HCEC 1CT (cell line): Measurements from ENCODE around the gene AUP1.
A peak's percentile ranks its signal among the peaks of the same experiment; 100 is the strongest.

Experiments used
- DNase-seq: peaks from one replicate; pipeline ENCODE4 v3.0.0-alpha.2; 2017

Gene AUP1

DNA sequence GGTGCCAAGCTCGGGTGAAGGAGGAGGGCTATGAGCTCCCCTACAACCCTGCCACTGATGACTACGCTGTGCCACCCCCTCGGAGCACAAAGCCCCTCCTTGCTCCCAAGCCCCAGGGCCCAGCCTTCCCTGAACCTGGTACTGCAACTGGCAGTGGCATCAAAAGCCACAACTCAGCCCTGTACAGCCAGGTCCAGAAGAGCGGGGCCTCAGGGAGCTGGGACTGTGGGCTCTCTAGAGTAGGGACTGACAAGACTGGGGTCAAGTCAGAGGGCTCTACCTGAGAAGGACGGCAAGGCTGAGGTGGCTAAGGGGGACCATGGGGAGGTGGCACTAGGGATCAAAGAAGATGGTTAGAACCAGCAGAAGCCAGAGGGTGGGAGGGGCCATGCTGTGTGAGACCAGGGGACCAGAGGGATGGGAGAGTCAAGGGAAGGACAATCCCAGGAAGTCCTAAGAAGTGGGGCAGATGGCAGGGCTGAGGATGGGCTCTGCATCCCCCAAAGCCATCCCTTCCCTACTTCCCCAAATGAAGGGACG lies 27.4 kb upstream of the AUP1 start:
- DNase-seq, result no peak

DNA sequence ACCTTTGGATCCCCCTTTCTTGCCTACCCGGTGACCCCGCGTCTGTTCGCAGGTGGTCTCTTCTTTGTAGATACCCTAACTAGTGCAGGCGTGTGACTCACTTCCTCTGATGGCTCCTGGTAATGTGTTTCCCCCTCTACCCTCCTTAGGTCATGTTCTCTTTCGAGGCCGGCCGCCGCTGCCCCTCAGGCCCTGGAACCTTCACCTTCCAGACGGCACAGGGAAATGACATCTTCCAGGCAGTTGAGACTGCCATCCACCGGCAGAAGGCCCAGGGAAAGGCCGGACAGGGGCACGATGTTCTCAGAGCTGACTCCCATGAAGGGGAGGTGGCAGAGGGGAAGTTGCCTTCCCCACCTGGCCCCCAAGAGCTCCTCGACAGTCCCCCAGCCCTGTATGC lies 26.7 kb upstream of the AUP1 start:
- DNase-seq, result no peak

GRCh38 chr2:74555610-74556103 lies 26.2 kb upstream of the AUP1 start:
- DNase-seq, result no peak

DNA sequence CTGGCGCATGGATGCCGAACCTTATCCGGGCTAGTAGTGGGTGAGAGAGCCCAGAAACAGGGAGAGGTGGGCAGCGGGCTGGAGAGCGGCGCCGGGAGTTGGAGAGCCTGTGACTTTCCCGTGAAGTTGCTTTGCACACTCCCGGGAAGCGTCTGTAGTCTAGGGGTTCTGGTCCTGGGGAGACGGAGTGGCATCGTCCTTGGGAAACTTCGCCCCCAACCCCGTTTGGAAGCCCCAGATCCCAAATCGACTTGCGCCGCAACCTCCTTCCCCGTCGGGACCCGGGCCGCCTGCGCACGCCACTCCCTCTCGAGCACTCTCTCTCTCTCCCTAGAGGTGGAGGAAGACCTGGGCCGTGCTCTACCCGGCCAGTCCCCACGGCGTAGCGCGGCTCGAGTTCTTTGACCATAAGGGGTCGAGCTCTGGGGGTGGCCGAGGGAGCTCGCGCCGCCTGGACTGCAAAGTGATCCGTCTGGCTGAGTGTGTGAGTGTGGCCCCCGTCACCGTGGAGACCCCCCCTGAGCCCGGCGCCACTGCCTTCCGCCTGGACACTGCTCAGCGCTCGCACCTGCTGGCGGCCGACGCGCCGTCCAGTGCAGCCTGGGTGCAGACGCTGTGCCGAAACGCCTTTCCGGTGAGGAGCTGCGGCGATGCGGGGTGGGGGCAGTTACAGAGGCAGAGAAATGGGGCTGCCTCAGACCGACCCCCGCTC lies 25.5 kb upstream of the AUP1 start:
- DNase-seq, result peak; percentile 13

- DNase-seq, result peak; percentile 90
Observed at GRCh38 chr2:74553892-74554819, 24.6 kb upstream of the AUP1 start, which contains the start of the genes DOK1 and LOXL3. DOK1 (plus strand) TSS chr2:74554720; CDS start chr2:74554755, 35 bp downstream. LOXL3 (minus strand) TSS chr2:74553942; CDS start chr2:74552634, 1,308 bp downstream.

DNA sequence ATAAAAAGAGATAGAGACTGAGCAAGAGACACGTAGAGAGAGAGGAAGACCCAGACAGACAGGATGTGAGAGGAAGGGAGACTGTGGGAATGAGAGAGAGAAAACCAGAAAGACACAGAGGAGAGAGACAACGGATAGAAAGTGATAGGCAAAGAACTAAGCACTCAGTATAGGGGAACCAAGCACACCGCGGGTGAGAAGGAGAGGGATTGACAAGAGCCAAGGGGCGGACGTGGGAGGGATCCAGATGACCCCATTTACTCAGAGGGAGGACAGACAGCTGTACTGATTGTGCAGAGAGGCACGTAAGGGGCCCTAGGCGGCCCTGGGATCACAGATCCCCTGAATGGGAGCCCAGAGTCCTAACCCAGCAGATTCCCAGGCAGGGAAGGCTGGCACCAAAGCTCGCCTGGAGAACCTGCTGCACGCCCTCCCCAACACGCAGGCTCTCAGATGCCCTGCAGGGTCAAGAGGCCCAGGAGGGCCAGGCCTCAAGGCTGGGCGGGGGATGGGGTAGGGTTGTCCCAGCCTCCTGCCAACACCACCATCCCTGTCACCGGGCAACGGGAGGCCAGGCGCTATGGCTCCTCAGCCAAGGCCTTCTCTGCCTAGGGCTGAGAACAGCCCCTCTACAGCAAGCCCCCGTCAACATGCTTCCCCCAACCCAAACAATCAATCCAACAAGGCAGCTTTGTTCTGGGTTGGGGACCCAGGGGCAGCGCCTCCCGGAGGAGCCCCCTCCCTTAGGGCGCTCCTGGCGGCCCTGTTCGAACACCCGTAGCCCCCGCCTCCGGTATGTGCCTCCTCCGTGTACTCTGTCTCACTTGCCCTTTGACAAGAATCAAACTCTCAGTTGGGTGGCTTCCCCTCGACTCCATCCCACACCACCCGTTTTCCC lies 23.7 kb upstream of the AUP1 start:
- no peak for DNase-seq

DNA sequence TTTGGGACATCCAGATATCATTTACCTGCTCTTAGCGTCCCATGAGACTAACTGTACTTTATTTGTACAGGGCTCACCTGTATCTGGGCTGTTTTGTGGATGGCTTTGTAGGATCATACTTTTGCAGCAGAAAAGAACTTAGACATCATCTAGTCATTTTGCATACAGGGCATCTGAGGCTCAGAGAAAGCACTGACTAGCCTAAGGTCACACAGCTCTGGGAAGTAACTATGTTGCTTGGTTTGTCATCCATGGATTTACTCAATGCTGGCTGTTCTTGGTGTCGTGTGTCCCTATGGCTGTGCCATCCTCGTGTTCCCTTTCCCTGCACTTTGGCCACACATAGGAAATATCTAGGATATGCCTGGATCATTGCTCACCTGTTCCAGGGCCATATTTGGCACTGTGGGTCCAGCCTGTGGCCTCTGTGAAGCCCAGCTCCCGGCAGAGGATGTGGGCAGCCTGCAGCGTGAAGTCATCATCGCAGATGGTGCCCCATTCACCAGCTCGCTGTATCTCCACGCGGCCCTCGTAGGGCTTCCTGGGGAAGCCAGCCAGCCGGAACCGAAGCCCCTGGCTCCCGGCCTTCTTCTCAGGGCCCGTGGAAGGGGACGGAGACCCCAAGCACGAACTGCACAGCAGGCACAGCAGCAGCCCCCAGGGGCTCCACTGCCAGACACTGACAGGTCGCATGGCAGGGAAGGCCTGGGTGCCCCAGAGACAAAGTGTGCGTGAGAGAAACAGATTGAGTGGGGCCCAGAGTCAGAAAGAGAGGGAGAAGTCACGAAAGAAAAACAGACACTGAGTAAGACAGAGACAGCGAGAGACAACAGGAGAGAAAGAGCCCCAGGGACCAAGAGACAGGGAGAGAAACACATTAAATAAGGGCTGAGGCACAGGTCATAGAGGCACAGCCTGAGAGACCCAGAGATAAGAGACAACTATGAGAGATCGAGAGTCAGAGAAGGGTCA lies 22.7 kb upstream of the AUP1 start:
- no peak for DNase-seq

DNA sequence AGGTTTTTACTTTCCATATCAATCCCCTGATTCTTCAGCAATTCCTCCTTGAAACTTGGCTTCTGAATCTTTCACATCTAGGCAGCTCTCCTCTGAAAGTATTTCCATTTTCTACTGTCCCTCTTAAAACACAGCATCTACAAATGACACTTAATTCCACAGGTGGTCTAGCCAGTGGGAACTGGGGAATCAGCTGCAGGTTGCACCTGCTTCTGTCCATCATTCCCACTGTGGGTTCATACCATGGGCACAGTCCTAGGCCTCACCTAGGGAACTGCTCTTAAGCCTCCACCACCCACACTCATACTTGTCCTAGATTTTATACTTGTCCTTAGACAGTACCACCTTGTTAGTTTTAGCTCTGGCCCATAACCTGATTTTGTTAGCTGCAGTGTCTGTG lies 22.0 kb upstream of the AUP1 start:
- DNase-seq, result no peak

GRCh38 chr2:74550231-74550630 lies 20.7 kb upstream of the AUP1 start:
- DNase-seq, result no peak

DNA sequence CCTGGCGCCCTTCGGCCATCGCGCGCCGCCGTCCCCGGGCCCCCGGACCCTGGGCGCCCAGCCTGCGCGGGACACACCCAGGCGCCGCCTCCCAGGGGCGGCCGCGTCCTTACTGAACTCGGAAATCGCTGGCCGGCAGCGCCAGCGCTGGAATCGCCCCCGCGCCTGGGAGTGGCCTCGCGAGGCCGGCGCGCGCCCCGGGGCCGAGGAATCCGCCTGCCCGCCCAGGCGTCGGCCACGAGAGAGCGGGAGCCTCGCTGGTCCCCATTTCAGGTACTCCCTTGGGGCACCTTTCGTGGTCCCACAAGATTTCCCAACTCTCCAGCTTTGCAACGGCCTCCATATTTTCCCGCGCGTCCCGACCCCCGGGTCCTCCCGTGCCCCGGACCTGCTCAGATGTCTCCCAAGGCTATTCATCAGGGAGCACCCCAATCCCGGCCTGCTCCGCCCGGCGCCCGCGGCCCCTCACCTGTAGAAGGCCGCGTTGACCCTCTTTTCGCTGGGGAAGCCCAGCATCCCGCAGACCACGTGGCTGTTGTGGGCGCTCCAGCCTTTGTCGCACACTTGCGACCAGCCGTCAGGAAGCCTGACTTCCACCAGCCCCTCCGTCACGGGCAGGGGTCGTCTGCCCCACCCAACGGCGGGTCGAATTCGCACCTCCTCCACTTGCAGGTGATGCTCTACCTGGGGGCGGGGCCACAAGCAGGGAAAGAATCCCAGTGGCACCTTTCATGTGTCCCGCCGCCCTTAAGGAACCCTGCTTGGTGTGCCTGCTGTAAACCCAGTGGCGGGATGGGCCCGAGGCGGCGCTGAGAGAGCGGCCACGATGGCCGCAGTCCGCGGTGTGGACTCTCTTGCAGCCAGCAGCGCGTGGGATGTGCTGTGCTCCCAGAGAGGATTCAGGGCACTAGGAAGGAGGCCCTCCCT lies 19.7 kb upstream of the AUP1 start:
- DNase-seq, result peak; percentile 55

GRCh38 chr2:74548285-74548899 lies 18.9 kb upstream of the AUP1 start:
- no peak for DNase-seq

DNA sequence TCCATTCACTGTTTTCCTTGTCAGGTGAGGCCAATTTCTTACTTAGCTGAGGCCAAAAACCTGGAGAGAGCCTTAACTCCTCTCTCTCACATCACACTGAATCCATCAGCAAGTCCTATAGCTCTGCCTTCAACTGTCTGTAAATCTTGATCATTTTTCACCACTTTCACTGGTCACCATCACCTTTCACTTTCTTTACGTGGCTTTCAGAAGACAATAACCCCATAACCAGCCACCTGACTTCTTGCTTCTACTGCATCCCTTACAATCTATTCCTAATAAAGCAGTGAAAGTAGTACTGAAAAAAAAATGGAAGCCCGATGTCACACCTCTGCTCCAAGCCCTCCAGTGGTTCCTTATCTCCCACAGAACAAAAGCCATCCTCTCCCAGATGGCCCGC lies 16.5 kb upstream of the AUP1 start:
- DNase-seq, result no peak

DNA sequence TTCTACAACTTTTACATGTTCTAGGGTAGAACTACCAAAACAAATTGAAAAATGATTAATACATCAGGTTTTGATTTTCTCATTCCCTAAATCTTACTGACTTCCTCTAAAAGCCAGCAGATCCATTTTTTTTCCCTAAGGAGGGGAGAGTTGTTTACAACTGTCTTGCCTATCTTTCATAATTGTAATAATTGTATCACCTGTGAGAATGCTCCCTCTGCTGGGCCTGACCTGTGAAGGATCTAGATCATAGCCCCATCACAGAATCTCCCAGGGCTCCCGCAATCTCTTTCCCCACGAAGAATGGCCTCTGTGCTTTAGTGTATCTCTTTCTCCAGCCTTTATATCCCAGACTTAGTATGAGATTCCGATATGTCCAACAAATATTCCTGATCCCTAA lies 15.1 kb upstream of the AUP1 start:
- no peak for DNase-seq

- DNase-seq, result no peak
Observed at GRCh38 chr2:74542978-74543377, 13.5 kb upstream of the AUP1 start.

GRCh38 chr2:74540291-74540690 lies 10.8 kb upstream of the AUP1 start:
- DNase-seq, result no peak

DNA sequence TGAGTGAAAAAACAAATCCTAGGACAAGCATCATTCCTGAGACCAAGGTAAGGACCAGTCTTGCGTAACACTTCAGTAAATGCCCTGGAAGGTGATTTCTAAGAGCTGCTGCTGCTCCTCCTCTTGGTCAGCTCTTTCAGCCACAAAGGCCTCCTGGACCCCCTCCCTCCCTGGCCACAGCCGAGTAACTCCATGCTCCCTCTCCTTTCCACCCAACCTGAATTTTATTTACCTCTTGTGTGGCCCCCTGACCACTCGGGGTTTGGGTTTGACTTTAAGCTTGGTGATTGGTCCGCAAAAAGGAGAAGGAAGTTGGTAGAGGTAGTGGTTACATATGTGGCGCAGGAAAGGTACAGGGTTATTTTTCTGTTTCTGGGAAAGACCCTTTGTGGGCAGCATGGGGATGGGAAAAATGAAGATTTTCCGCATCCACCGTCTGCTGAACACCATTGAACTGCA lies 9.4 kb upstream of the AUP1 start:
- DNase-seq, result no peak

- DNase-seq, result no peak
Observed at GRCh38 chr2:74537140-74537539, 7.6 kb upstream of the AUP1 start.

GRCh38 chr2:74536166-74536950 lies 6.9 kb upstream of the AUP1 start:
- DNase-seq, result no peak
